ENCODE measurements around the gene REL. TPM values are rescaled to one million over a fixed set of nuclear protein-coding genes. Genes with fewer than 3 reads are reported as not detected.

REL gene
- total RNA-seq, 2 experiments from 2014 or later: 42.7 to 55.9 TPM

- DNase-seq (no peak), ATAC-seq (no peak)
- Mint-ChIP-seq H3K9me3 (ENCODE audit: low read depth) (peaks cover 17% of the 10 kb centered on the region), H3K4me3 (no peak overlapping the region), H3K27me3 (peaks cover 2% of the 10 kb centered on the region), H3K36me3 (ENCODE audit: low read depth) (peaks cover 20% of the 10 kb centered on the region), H3K27ac (peak overlapping the region; percentile 59), H3K4me1 (peaks cover 28% of the 10 kb centered on the region)
- ChIA-PET CTCF (interaction anchor here (0.6 to 2.2 kb wide), 3 partner anchors 14 to 182 kb away, joined by 3 to 5 read pairs (median 5); partner anchors contain the start of gene REL), POLR2A (interaction anchor here (1.2 kb wide), 1 partner anchor 34 kb away, joined by 4 read pairs; no protein-coding TSS in a partner anchor)
- intact Hi-C loops (cut with DNase I, micrococcal nuclease): no loop called here
Measured at GRCh38 chr2:60867007-60867406, 14.4 kb upstream of the REL start.

GRCh38 chr2:60867848-60868247, 13.5 kb upstream of the REL start:
- peaks cover 17% of the 10 kb centered on the region for H3K9me3 Mint-ChIP-seq (ENCODE audit: low read depth)
- peaks cover 20% of the 10 kb centered on the region for H3K36me3 Mint-ChIP-seq (ENCODE audit: low read depth)
- H3K4me3 Mint-ChIP-seq: no peak overlapping the region
- intact Hi-C loops (cut with DNase I, micrococcal nuclease): no loop called here
- peaks cover 31% of the 10 kb centered on the region for H3K4me1 Mint-ChIP-seq
- POLR2A ChIA-PET: no interaction called here
- peaks cover under 1% of the 10 kb centered on the region for H3K27me3 Mint-ChIP-seq
- peak; percentile 48 for DNase-seq
- peak overlapping the region; percentile 87 for H3K27ac Mint-ChIP-seq
- ATAC-seq: no peak
- CTCF ChIA-PET: interaction anchor here (0.6 to 2.2 kb wide), 6 partner anchors 13 to 182 kb away, joined by 3 to 5 read pairs (median 4); partner anchors contain the start of gene REL

- ATAC-seq (no peak), DNase-seq (no peak)
- H3K4me3 Mint-ChIP-seq: no peak overlapping the region
- peaks cover 20% of the 10 kb centered on the region for H3K36me3 Mint-ChIP-seq (ENCODE audit: low read depth)
- intact Hi-C loops (cut with DNase I, micrococcal nuclease): no loop called here
- peaks cover 39% of the 10 kb centered on the region for H3K4me1 Mint-ChIP-seq
- H3K9me3 Mint-ChIP-seq (ENCODE audit: low read depth): peaks cover 17% of the 10 kb centered on the region
- CTCF ChIA-PET: interaction anchor here (0.8 to 2.2 kb wide), 5 partner anchors 13 to 73 kb away, joined by 3 to 5 read pairs (median 4); partner anchors contain the start of gene REL
- H3K27ac Mint-ChIP-seq: peak overlapping the region; percentile 87
- POLR2A ChIA-PET: no interaction called here
- H3K27me3 Mint-ChIP-seq: no peaks in the 10 kb centered on the region
Measured at GRCh38 chr2:60868589-60869273, 12.6 kb upstream of the REL start.

- intact Hi-C loops (cut with DNase I, micrococcal nuclease): loop anchor here (1.0 to 2.0 kb wide), 9 partner anchors 9 to 104 kb away; partner anchors contain the start of gene REL (in 2 of the 2)
- Mint-ChIP-seq H3K9me3 (ENCODE audit: low read depth) (peaks cover 5% of the 10 kb centered on the region), H3K36me3 (ENCODE audit: low read depth) (peaks cover 14% of the 10 kb centered on the region), H3K27me3 (no peaks in the 10 kb centered on the region), H3K27ac (peak overlapping the region; percentile 85), H3K4me3 (peak overlapping the region; percentile 25), H3K4me1 (peaks cover 39% of the 10 kb centered on the region)
- DNase-seq: no peak
- POLR2A ChIA-PET: no interaction called here
- ATAC-seq: peak; percentile 96
- CTCF ChIA-PET: no interaction called here
Measured at GRCh38 chr2:60872510-60872928, 8.9 kb upstream of the REL start.

- Mint-ChIP-seq H3K9me3 (ENCODE audit: low read depth) (no peaks in the 10 kb centered on the region), H3K4me3 (peak overlapping the region; percentile 25), H3K36me3 (ENCODE audit: low read depth) (peaks cover 6% of the 10 kb centered on the region), H3K27ac (peak overlapping the region; percentile 85), H3K4me1 (peaks cover 31% of the 10 kb centered on the region), H3K27me3 (no peaks in the 10 kb centered on the region)
- ChIA-PET POLR2A (interaction anchor here (0.6 to 0.9 kb wide), 2 partner anchors 8 to 74 kb away, joined by 3 to 5 read pairs; partner anchors contain the start of gene REL), CTCF (interaction anchor here (0.6 to 1.0 kb wide), 2 partner anchors 28 to 41 kb away, joined by 3 read pairs; no protein-coding TSS in a partner anchor)
- intact Hi-C loops (cut with DNase I, micrococcal nuclease): loop anchor here (1.0 to 2.0 kb wide), 5 partner anchors 29 to 104 kb away; no protein-coding TSS in a partner anchor
- DNase-seq: peak; percentile 42
- peak; percentile 60 for ATAC-seq
Measured at GRCh38 chr2:60873381-60873780, 8.0 kb upstream of the REL start.

- H3K4me1 Mint-ChIP-seq: peaks cover 35% of the 10 kb centered on the region
- H3K27me3 Mint-ChIP-seq: no peaks in the 10 kb centered on the region
- POLR2A ChIA-PET: no interaction called here
- ATAC-seq (no peak), DNase-seq (no peak)
- H3K9me3 Mint-ChIP-seq (ENCODE audit: low read depth): no peaks in the 10 kb centered on the region
- CTCF ChIA-PET: no interaction called here
- no peak overlapping the region for H3K4me3 Mint-ChIP-seq
- peaks cover 2% of the 10 kb centered on the region for H3K36me3 Mint-ChIP-seq (ENCODE audit: low read depth)
- H3K27ac Mint-ChIP-seq: no peak overlapping the region
- intact Hi-C loops (cut with DNase I, micrococcal nuclease): no loop called here
Measured at GRCh38 chr2:60875520-60875919, 5.9 kb upstream of the REL start.

- ATAC-seq (peak; percentile 1), DNase-seq (no peak)
- peaks cover 19% of the 10 kb centered on the region for H3K4me1 Mint-ChIP-seq
- peaks cover 22% of the 10 kb centered on the region for H3K36me3 Mint-ChIP-seq (ENCODE audit: low read depth)
- H3K27me3 Mint-ChIP-seq: no peaks in the 10 kb centered on the region
- H3K4me3 Mint-ChIP-seq: peak overlapping the region; percentile 91
- CTCF ChIA-PET: interaction anchor here (1.6 to 2.6 kb wide), 4 partner anchors 9 to 118 kb away, joined by 3 to 18 read pairs (median 7); no protein-coding TSS in a partner anchor
- POLR2A ChIA-PET: interaction anchor here (0.7 to 1.7 kb wide), 3 partner anchors 19 to 63 kb away, joined by 3 to 9 read pairs (median 7); no protein-coding TSS in a partner anchor
- H3K9me3 Mint-ChIP-seq (ENCODE audit: low read depth): no peaks in the 10 kb centered on the region
- intact Hi-C loops (cut with DNase I, micrococcal nuclease): loop anchor here (1.0 to 5.0 kb wide), 15 partner anchors 8 to 1316 kb away; partner anchors contain the start of genes PAPOLG (in 2 of the 2), B3GNT2 (in 1 of the 2), FAM161A (in 1 of the 2) and PEX13 (in 1 of the 2)
- peak overlapping the region; percentile 90 for H3K27ac Mint-ChIP-seq
Measured at GRCh38 chr2:60880643-60881046, 729 bp upstream of the REL start.

- ChIA-PET CTCF (interaction anchor here (0.8 to 2.6 kb wide), 4 partner anchors 9 to 77 kb away, joined by 4 to 18 read pairs (median 6); no protein-coding TSS in a partner anchor), POLR2A (interaction anchor here (0.6 to 2.3 kb wide), 9 partner anchors 8 to 94 kb away, joined by 3 to 11 read pairs (median 6); no protein-coding TSS in a partner anchor)
- Mint-ChIP-seq H3K9me3 (ENCODE audit: low read depth) (no peaks in the 10 kb centered on the region), H3K4me3 (peak overlapping the region; percentile 91), H3K4me1 (peaks cover 36% of the 10 kb centered on the region), H3K27me3 (no peaks in the 10 kb centered on the region), H3K27ac (peak overlapping the region; percentile 98), H3K36me3 (ENCODE audit: low read depth) (peaks cover 34% of the 10 kb centered on the region)
- DNase-seq: peak; percentile 28
- intact Hi-C loops (cut with DNase I, micrococcal nuclease): loop anchor here (1.0 to 5.0 kb wide), 4 partner anchors 64 to 969 kb away; partner anchors contain the start of gene FAM161A (in 1 of the 2)
- ATAC-seq: no peak
Measured at GRCh38 chr2:60882971-60883753, 1.8 kb downstream of the REL start.

- H3K9me3 Mint-ChIP-seq (ENCODE audit: low read depth): no peaks in the 10 kb centered on the region
Measured at GRCh38 chr2:60883896-60884295, 2.5 kb downstream of the REL start.

GRCh38 chr2:60884800-60885199, 3.4 kb downstream of the REL start:
- no peaks in the 10 kb centered on the region for H3K9me3 Mint-ChIP-seq (ENCODE audit: low read depth)
- ChIA-PET POLR2A (interaction anchor here (1.4 kb wide), 1 partner anchor 78 kb away, joined by 10 read pairs; no protein-coding TSS in a partner anchor), CTCF (interaction anchor here (1.1 to 3.9 kb wide), 6 partner anchors 15 to 114 kb away, joined by 3 to 22 read pairs (median 4); no protein-coding TSS in a partner anchor)
- H3K4me1 Mint-ChIP-seq: peaks cover 49% of the 10 kb centered on the region
- peak overlapping the region; percentile 91 for H3K4me3 Mint-ChIP-seq
- ATAC-seq (no peak), DNase-seq (no peak)
- peak overlapping the region; percentile 93 for H3K27ac Mint-ChIP-seq
- peaks cover 48% of the 10 kb centered on the region for H3K36me3 Mint-ChIP-seq (ENCODE audit: low read depth)
- H3K27me3 Mint-ChIP-seq: no peaks in the 10 kb centered on the region
- intact Hi-C loops (cut with DNase I, micrococcal nuclease): loop anchor here in 1 of 2 experiments (1.0 to 5.0 kb wide), 3 partner anchors 15 to 968 kb away; partner anchors contain the start of gene FAM161A

More at GRCh38 chr2:60883896-60884295, 2.5 kb downstream of the REL start:
- Mint-ChIP-seq H3K4me1 (peaks cover 43% of the 10 kb centered on the region), H3K36me3 (ENCODE audit: low read depth) (peaks cover 41% of the 10 kb centered on the region), H3K27ac (peak overlapping the region; percentile 98), H3K27me3 (no peaks in the 10 kb centered on the region), H3K4me3 (peak overlapping the region; percentile 91)
- POLR2A ChIA-PET: interaction anchor here (0.6 to 1.4 kb wide), 2 partner anchors 49 to 77 kb away, joined by 6 to 10 read pairs; no protein-coding TSS in a partner anchor
- DNase-seq: no peak
- CTCF ChIA-PET: interaction anchor here (0.9 to 3.9 kb wide), 6 partner anchors 15 to 115 kb away, joined by 3 to 22 read pairs (median 4); no protein-coding TSS in a partner anchor
- intact Hi-C loops (cut with DNase I, micrococcal nuclease): loop anchor here (2.0 to 5.0 kb wide), 3 partner anchors 93 to 968 kb away; partner anchors contain the start of gene FAM161A (in 1 of the 2)
- ATAC-seq: no peak

All from activated CD4-positive, alpha-beta T cell treated with anti-CD3 and anti-CD28 coated beads for 36 hours (primary cell).